ENCODE measurements around the gene INTS15. TPM values are rescaled to one million over a fixed set of nuclear protein-coding genes. Genes with fewer than 3 reads are reported as not detected.

The INTS15 gene
- polyA plus RNA-seq (ENCODE audit: low read depth in 6 of 6): 10 to 100 TPM; 27.1 to 47.7 (median 34.4) TPM

- ATAC-seq (ENCODE audit: low read depth in 2 of 2) (peak; percentile 86 to 87), DNase-seq (peak; percentile 89)
- Mint-ChIP-seq H3K4me1 (peaks cover 15 to 22% (median 15%) of the 10 kb centered on the region in 3 donors), H3K27me3 (no peaks in the 10 kb centered on the region), H3K4me3 (peak within 1 kb of the TSS; percentile 85 to 97 (median 88)), H3K9me3 (no peaks in the 10 kb centered on the region), H3K27ac (peak within 1 kb of the TSS; percentile 90 to 98 (median 95)), H3K36me3 (peaks cover 2% of the 10 kb centered on the region in 2 donors)
Measured at GRCh38 chr7:6589829-6590644, at the start of gene INTS15. Gene INTS15 (plus strand): TSS chr7:6590021. CDS start chr7:6590284, 263 bp downstream.

- no peak overlapping the region for H3K4me3 Mint-ChIP-seq
- ATAC-seq (ENCODE audit: low read depth in 2 of 2) (no peak), DNase-seq (no peak)
- peaks cover 11 to 13% (median 12%) of the 10 kb centered on the region in 3 donors for H3K4me1 Mint-ChIP-seq
- no peaks in the 10 kb centered on the region for H3K9me3 Mint-ChIP-seq
- no peaks in the 10 kb centered on the region for H3K36me3 Mint-ChIP-seq
- H3K27me3 Mint-ChIP-seq: peaks cover 0 to 19% (median 9%) of the 10 kb centered on the region in 3 donors
- peak overlapping the region in 1 of 6 donors; percentile 44 for H3K27ac Mint-ChIP-seq
Measured at GRCh38 chr7:6542368-6542767, 47.5 kb upstream of the INTS15 start.

- H3K4me3 Mint-ChIP-seq: peak overlapping the region in 1 of 8 donors; percentile 66
- peak; percentile 46 to 47 for ATAC-seq (ENCODE audit: low read depth in 2 of 2)
- peaks cover 0 to 5% (median 0%) of the 10 kb centered on the region in 3 donors for H3K27me3 Mint-ChIP-seq
- no peaks in the 10 kb centered on the region for H3K36me3 Mint-ChIP-seq
- peak overlapping the region in 1 of 6 donors; percentile 94 for H3K27ac Mint-ChIP-seq
- H3K4me1 Mint-ChIP-seq: peaks cover 11 to 13% (median 12%) of the 10 kb centered on the region in 3 donors
- DNase-seq: no peak
- H3K9me3 Mint-ChIP-seq: no peaks in the 10 kb centered on the region
Measured at GRCh38 chr7:6545398-6546126, 44.3 kb upstream of the INTS15 start.

DNA sequence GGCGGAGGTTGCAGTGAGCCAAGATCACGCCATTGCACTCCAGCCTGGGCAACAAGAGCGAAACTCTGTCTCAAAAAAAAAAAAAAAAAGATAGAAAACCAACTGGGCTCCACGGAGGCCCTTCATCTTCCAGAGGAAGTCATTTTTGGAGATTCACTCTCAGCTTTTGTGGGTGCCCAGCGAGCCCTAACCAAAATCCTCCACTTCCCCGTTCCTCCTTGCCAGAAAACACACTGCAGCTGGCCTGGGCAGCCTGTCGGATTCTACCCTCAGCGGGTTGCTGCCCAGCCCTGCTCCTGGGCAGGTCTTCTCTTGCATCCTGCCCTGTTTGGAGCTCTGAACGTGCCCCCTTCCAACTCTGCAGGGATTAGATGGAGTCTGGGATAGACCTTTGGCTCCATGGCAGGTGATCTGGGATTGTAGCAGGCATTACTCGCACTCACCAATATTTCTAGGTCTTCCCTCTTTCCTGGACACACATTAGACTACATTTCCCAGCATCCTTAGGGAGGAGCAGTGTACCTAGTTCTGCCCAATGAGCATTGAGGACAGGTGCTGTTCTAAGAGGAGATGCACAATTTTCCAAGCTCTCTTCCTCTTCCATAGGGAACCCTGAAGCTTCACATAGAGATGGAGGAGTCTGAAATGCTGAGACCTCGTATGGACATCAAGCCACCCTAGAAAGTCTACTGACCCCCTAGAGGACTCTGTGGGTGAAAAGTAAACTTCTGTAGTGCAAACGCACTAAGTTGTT is 43.1 kb upstream of the INTS15 start:
- Mint-ChIP-seq H3K27ac (peak overlapping the region in 1 of 6 donors; percentile 89), H3K36me3 (no peaks in the 10 kb centered on the region), H3K9me3 (no peaks in the 10 kb centered on the region), H3K4me3 (peak overlapping the region in 2 of 8 donors; percentile 11 to 26), H3K4me1 (peaks cover 11 to 13% (median 12%) of the 10 kb centered on the region in 3 donors), H3K27me3 (peaks cover 0 to 5% (median 0%) of the 10 kb centered on the region in 3 donors)
- ATAC-seq (ENCODE audit: low read depth in 2 of 2): no peak
- DNase-seq: no peak

- Mint-ChIP-seq H3K36me3 (no peaks in the 10 kb centered on the region), H3K4me3 (no peak overlapping the region), H3K27me3 (peaks cover 0 to 5% (median 0%) of the 10 kb centered on the region in 3 donors), H3K27ac (peak overlapping the region in 2 of 6 donors; percentile 53 to 89), H3K4me1 (peaks cover 11 to 13% (median 12%) of the 10 kb centered on the region in 3 donors), H3K9me3 (no peaks in the 10 kb centered on the region)
- DNase-seq (no peak), ATAC-seq (ENCODE audit: low read depth in 2 of 2) (no peak)
Measured at GRCh38 chr7:6547400-6547799, 42.4 kb upstream of the INTS15 start.

- Mint-ChIP-seq H3K27ac (peak within 1 kb of the TSS in 2 of 6 donors; percentile 4 to 16), H3K4me1 (peaks cover 7 to 17% (median 12%) of the 10 kb centered on the region in 3 donors), H3K27me3 (no peaks in the 10 kb centered on the region), H3K9me3 (no peaks in the 10 kb centered on the region), H3K36me3 (no peaks in the 10 kb centered on the region), H3K4me3 (peak within 1 kb of the TSS in 1 of 8 donors; percentile 29)
- ATAC-seq (ENCODE audit: low read depth in 2 of 2): no peak
- DNase-seq: no peak
Measured at GRCh38 chr7:6551016-6551511, 38.8 kb upstream of the INTS15 start, which contains the start of gene GRID2IP. Gene GRID2IP (minus strand): TSS chr7:6551461. CDS start chr7:6551436, 25 bp downstream.

GRCh38 chr7:6553448-6554044 is 36.3 kb upstream of the INTS15 start:
- H3K4me1 Mint-ChIP-seq: peaks cover 3 to 13% (median 7%) of the 10 kb centered on the region in 3 donors
- no peaks in the 10 kb centered on the region for H3K36me3 Mint-ChIP-seq
- no peak overlapping the region for H3K4me3 Mint-ChIP-seq
- H3K27me3 Mint-ChIP-seq: no peaks in the 10 kb centered on the region
- peak overlapping the region in 1 of 6 donors; percentile 47 for H3K27ac Mint-ChIP-seq
- ATAC-seq (ENCODE audit: low read depth in 2 of 2) (no peak), DNase-seq (no peak)
- H3K9me3 Mint-ChIP-seq: no peaks in the 10 kb centered on the region

GRCh38 chr7:6554848-6555247 is 35.0 kb upstream of the INTS15 start:
- DNase-seq (no peak), ATAC-seq (ENCODE audit: low read depth in 2 of 2) (peak; percentile 71 to 77)
- Mint-ChIP-seq H3K27ac (peak overlapping the region in 5 of 6 donors; percentile 52 to 98 (median 85)), H3K27me3 (peaks cover 0 to 3% (median 0%) of the 10 kb centered on the region in 3 donors), H3K36me3 (no peaks in the 10 kb centered on the region), H3K4me3 (peak overlapping the region in 6 of 8 donors; percentile 17 to 73 (median 43)), H3K4me1 (peaks cover 3 to 13% (median 7%) of the 10 kb centered on the region in 3 donors), H3K9me3 (no peaks in the 10 kb centered on the region)

- Mint-ChIP-seq H3K4me3 (peak overlapping the region in 1 of 8 donors; percentile 61), H3K9me3 (no peaks in the 10 kb centered on the region), H3K36me3 (no peaks in the 10 kb centered on the region), H3K27ac (no peak overlapping the region), H3K27me3 (peaks cover 0 to 6% (median 0%) of the 10 kb centered on the region in 3 donors), H3K4me1 (peaks cover 3 to 13% (median 7%) of the 10 kb centered on the region in 3 donors)
- ATAC-seq (ENCODE audit: low read depth in 2 of 2): no peak
- no peak for DNase-seq
Measured at GRCh38 chr7:6556196-6556595, 33.6 kb upstream of the INTS15 start.

DNA sequence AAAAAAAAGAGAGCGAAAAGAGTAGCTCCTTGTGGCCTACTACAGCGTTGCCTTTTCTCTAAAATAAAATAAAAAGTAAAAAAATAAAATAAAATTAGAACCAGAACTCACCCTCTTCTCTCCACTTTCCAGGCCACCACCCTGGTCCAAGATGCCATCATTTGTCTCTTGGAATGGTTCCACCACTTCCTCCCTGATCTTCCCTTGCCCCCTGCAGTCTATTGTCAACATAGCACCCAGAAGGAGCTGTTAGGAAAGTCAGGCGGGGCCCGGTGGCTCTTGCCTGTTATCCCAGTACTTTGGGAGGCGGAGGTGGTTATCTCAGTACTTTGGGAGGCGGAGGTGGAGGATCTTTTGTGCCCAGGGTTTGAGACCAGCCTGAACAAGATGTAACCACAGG is 31.0 kb upstream of the INTS15 start:
- H3K36me3 Mint-ChIP-seq: no peaks in the 10 kb centered on the region
- H3K27ac Mint-ChIP-seq: no peak overlapping the region
- no peak overlapping the region for H3K4me3 Mint-ChIP-seq
- H3K4me1 Mint-ChIP-seq: peaks cover 3 to 13% (median 7%) of the 10 kb centered on the region in 3 donors
- DNase-seq: no peak
- H3K9me3 Mint-ChIP-seq: no peaks in the 10 kb centered on the region
- no peak for ATAC-seq (ENCODE audit: low read depth in 2 of 2)
- H3K27me3 Mint-ChIP-seq: peaks cover 0 to 6% (median 0%) of the 10 kb centered on the region in 3 donors

GRCh38 chr7:6559896-6560295 is 29.9 kb upstream of the INTS15 start:
- DNase-seq: no peak
- Mint-ChIP-seq H3K36me3 (no peaks in the 10 kb centered on the region), H3K4me3 (no peak overlapping the region), H3K9me3 (no peaks in the 10 kb centered on the region), H3K27ac (peak overlapping the region in 2 of 6 donors; percentile 20 to 41), H3K4me1 (peaks cover 3 to 9% (median 3%) of the 10 kb centered on the region in 3 donors), H3K27me3 (peaks cover 0 to 6% (median 0%) of the 10 kb centered on the region in 3 donors)
- no peak for ATAC-seq (ENCODE audit: low read depth in 2 of 2)

GRCh38 chr7:6562106-6562505 is 27.7 kb upstream of the INTS15 start:
- Mint-ChIP-seq H3K36me3 (no peaks in the 10 kb centered on the region), H3K4me1 (no peaks in the 10 kb centered on the region), H3K9me3 (no peaks in the 10 kb centered on the region), H3K4me3 (no peak overlapping the region), H3K27me3 (peaks cover 0 to 6% (median 0%) of the 10 kb centered on the region in 3 donors), H3K27ac (no peak overlapping the region)
- ATAC-seq (ENCODE audit: low read depth in 2 of 2): no peak
- no peak for DNase-seq

Measured in naive B cell (primary cell).